SU-DHL-6 (cell line): ENCODE results near the gene RPSA.

Experiments used
- H2AFZ ChIP-seq: fragments of 200-600 bp; sonication (generic); 2 replicates; pipeline ENCODE4 v1.6.1; 2014; ENCODE audit warnings: low read depth, mild to moderate bottlenecking, moderate library complexity, mixed read lengths, antibody characterized with exemption, low read length; ENCODE audit not compliant: severe bottlenecking
- H3F3A ChIP-seq: fragments of 200-600 bp; shearing (Covaris generic); 2 replicates; pipeline ENCODE4 v1.6.0; 2016; ENCODE audit warnings: antibody characterized with exemption, mild to moderate bottlenecking; ENCODE audit not compliant: insufficient read depth
- H3K27ac ChIP-seq: fragments of 200-600 bp; sonication (generic); 2 replicates; pipeline ENCODE4 v1.5.1; 2016; ENCODE audit warnings: low read depth, mild to moderate bottlenecking, low read length, moderate library complexity, mixed read lengths
- H3K27me3 ChIP-seq: fragments of 200-600 bp; sonication (generic), shearing (Covaris generic); 2 replicates; pipeline ENCODE4 v1.6.0; 2014; ENCODE audit warnings: mild to moderate bottlenecking, low read length
- H3K36me3 ChIP-seq: fragments of 200-600 bp; sonication (generic); 2 replicates; pipeline ENCODE4 v1.6.1; 2014; ENCODE audit warnings: mild to moderate bottlenecking, low read length, mixed read lengths
- H3K4me2 ChIP-seq: fragments of 300-600, 200-600 bp; shearing (Covaris generic), sonication (generic); 2 replicates; pipeline ENCODE4 v1.6.0; 2014; ENCODE audit warnings: low read length, low read depth, mild to moderate bottlenecking; ENCODE audit not compliant: poor library complexity, severe bottlenecking
- H3K4me3 ChIP-seq: fragments of 200-600 bp; sonication (generic); 2 replicates; pipeline ENCODE4 v1.5.1; 2014; ENCODE audit warnings: antibody characterized with exemption, low read length, mild to moderate bottlenecking, mixed read lengths; ENCODE audit not compliant: insufficient read depth, poor library complexity, severe bottlenecking
- H3K79me2 ChIP-seq: fragments of 200-600 bp; sonication (generic); 2 replicates; pipeline ENCODE4 v1.6.1; 2014; ENCODE audit warnings: mild to moderate bottlenecking, low read length, moderate library complexity; ENCODE audit not compliant: insufficient read depth
- H3K9ac ChIP-seq: fragments of 200-600 bp; sonication (generic); 2 replicates; pipeline ENCODE4 v1.7.0; 2014; ENCODE audit warnings: mild to moderate bottlenecking, low read length
- H3K9me2 ChIP-seq: fragments of 200-600 bp; sonication (generic); replicated peaks from 2 replicates; pipeline ENCODE4 v1.6.1; 2014; ENCODE audit warnings: low read length; ENCODE audit not compliant: insufficient read depth
- H3K9me3 ChIP-seq: fragments of 200-600 bp; sonication (generic); 2 replicates; pipeline ENCODE4 v1.6.1; 2014; ENCODE audit warnings: low read length, mixed read lengths; ENCODE audit not compliant: insufficient read depth
- H4K20me1 ChIP-seq: fragments of 200-600 bp; sonication (generic); 2 replicates; pipeline ENCODE4 v1.6.1; 2014; ENCODE audit warnings: low read depth, mild to moderate bottlenecking, antibody characterized with exemption, low read length, moderate library complexity, mixed read lengths
- CTCF ChIP-seq: fragments of 200-600 bp; sonication (generic); IDR thresholded peaks from one replicate; pipeline ENCODE4 v1.5.1; 2017; ENCODE audit warnings: antibody characterized with exemption, mild to moderate bottlenecking, low read length, moderate library complexity; ENCODE audit not compliant: insufficient read depth, poor library complexity, severe bottlenecking
- EZH2phosphoT487 ChIP-seq: fragments of 200-600 bp; sonication (generic), shearing (Covaris generic); conservative IDR thresholded peaks from 2 replicates; pipeline ENCODE4 v1.6.1; 2018; ENCODE audit warnings: mild to moderate bottlenecking, antibody characterized with exemption, low read length, moderate library complexity, mixed read lengths

The RPSA gene

DNA sequence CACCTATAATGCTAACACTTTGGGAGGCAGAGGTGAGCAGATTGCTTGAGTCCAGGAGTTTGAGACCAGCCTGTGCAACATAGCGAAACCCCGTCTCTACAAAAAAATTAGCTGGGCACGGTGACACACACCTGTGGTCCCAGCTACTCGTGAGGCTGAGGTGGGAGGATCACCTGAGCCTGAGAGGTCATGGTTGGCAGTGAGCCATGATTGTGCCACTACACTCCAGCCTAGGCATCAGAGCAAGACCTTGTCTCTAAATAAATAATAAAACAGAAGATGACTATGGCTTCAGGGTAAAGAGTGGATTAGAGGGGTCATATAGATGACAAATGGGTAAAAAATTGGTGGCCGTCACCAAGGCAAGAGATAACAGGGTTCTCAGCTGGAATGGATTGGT, 20.2 kb upstream of the RPSA start:
- H3K9me3 ChIP-seq = no peaks in the 10 kb centered on the region
- no peak overlapping the region for H2AFZ ChIP-seq
- no peak overlapping the region for H3K9ac ChIP-seq
- no peaks in the 10 kb centered on the region for H3F3A ChIP-seq
- peaks cover 13% of the 10 kb centered on the region; the same call in 1 of the 2 replicates for H3K36me3 ChIP-seq
- H3K27me3 ChIP-seq = no peaks in the 10 kb centered on the region
- H3K79me2 ChIP-seq = peaks cover 72% of the 10 kb centered on the region
- H4K20me1 ChIP-seq = peaks cover 16% of the 10 kb centered on the region
- no peaks in the 10 kb centered on the region for H3K9me2 ChIP-seq
- H3K27ac ChIP-seq = no peak overlapping the region
- TF ChIP-seq CTCF (no peak), EZH2phosphoT487 (no peak)
- H3K4me3 ChIP-seq = no peak overlapping the region
- H3K4me2 ChIP-seq = peak overlapping the region; percentile 98

DNA sequence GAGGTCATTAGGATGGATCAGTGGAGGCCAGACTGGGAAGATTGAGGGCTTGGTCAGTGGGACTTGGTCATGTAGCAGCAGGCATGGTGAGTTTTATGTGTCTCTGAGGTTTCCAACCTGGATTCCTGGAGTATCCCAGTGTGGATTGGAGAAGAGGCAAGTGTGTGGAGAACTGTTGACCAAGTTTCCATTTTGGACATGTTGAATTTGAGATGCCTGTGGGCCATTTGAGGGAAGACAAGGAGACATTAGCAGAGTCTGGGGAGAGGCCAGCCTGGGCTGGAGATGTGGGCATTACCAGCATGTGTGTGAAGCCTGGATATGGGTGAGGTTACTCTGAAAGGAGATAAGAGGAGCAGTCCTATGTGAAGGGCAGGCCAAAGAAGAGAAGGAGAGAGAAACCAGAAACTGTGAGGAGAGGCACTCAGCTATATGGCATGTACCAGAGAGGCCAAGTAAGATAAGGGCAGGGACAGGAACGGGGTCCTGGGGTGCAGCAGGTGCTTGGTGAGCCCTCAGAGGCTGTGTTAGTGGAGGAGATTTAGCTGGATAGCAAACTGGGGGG, 19.0 kb upstream of the RPSA start:
- no peaks in the 10 kb centered on the region for H3F3A ChIP-seq
- no peak overlapping the region for H3K9ac ChIP-seq
- H3K9me3 ChIP-seq = no peaks in the 10 kb centered on the region
- no peaks in the 10 kb centered on the region for H3K9me2 ChIP-seq
- H3K79me2 ChIP-seq = peaks cover 72% of the 10 kb centered on the region
- H3K27ac ChIP-seq = no peak overlapping the region
- peaks cover 16% of the 10 kb centered on the region; the same call in 1 of the 2 replicates for H3K36me3 ChIP-seq
- TF ChIP-seq EZH2phosphoT487 (no peak), CTCF (no peak)
- no peak overlapping the region for H2AFZ ChIP-seq
- H3K27me3 ChIP-seq = no peaks in the 10 kb centered on the region
- H3K4me2 ChIP-seq = peak overlapping the region; percentile 44
- no peak overlapping the region for H3K4me3 ChIP-seq
- H4K20me1 ChIP-seq = peaks cover 16% of the 10 kb centered on the region

DNA sequence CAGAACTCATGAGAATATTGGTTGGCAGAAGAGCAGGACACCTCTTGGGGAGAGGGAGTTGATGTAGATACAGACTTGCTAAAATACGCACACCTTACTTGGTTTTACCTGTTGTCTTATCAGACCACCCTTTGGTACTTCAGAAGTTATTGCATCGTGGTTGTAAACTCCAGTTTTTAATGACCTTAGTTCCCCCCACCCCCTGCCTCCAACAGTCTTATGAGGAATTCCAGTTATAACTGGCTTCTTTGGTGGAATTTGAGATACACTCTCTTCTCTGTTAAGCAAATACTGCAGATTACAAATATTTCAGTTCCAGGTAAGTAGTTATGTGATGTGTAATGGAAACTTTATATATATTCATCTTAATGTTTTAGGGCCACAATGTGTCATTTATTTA, 18.4 kb upstream of the RPSA start:
- Histone ChIP-seq H3K79me2 (peaks cover 72% of the 10 kb centered on the region), H3K4me2 (peak overlapping the region; percentile 44), H3K4me3 (no peak overlapping the region), H3K27ac (peak overlapping the region; percentile 59; the same call in 1 of the 2 replicates), H3K9me2 (no peaks in the 10 kb centered on the region), H3K36me3 (peaks cover 16% of the 10 kb centered on the region; the same call in 1 of the 2 replicates), H3F3A (no peaks in the 10 kb centered on the region), H3K27me3 (no peaks in the 10 kb centered on the region), H3K9me3 (no peaks in the 10 kb centered on the region), H3K9ac (no peak overlapping the region; the same call in 1 of the 2 replicates), H4K20me1 (peaks cover 16% of the 10 kb centered on the region), H2AFZ (no peak overlapping the region)
- no peak for TF ChIP-seq CTCF
- TF ChIP-seq EZH2phosphoT487 = no peak
